Osteocyte (in vitro differentiated cells): ENCODE results near the gene ACVR1B. TPM values are rescaled to one million over a fixed set of nuclear protein-coding genes. Genes with fewer than 3 reads are reported as not detected.

Experiments
- DNase-seq: peaks from one replicate; pipeline ENCODE4 v3.0.0; 2021; ENCODE audit warnings: mixed read lengths; ENCODE audit not compliant: unreplicated experiment; ENCODE audit errors: extremely low spot score
- H3K27ac Mint-ChIP-seq: one replicate; pipeline ENCODE4 v1.8.0; 2021; ENCODE audit warnings: mild to moderate bottlenecking, mixed read lengths; ENCODE audit not compliant: unreplicated experiment
- H3K27me3 Mint-ChIP-seq: one replicate; pipeline ENCODE4 v1.8.0; 2021; ENCODE audit warnings: mixed read lengths; ENCODE audit not compliant: unreplicated experiment
- H3K36me3 Mint-ChIP-seq: one replicate; pipeline ENCODE4 v1.8.0; 2021; ENCODE audit warnings: mixed read lengths; ENCODE audit not compliant: unreplicated experiment
- H3K4me1 Mint-ChIP-seq: one replicate; pipeline ENCODE4 v1.8.0; 2021; ENCODE audit warnings: mixed read lengths; ENCODE audit not compliant: unreplicated experiment
- H3K4me3 Mint-ChIP-seq: one replicate; pipeline ENCODE4 v1.8.0; 2021; ENCODE audit warnings: mild to moderate bottlenecking, moderate library complexity, mixed read lengths; ENCODE audit not compliant: unreplicated experiment
- H3K9me3 Mint-ChIP-seq: one replicate; pipeline ENCODE4 v1.8.0; 2021; ENCODE audit warnings: mixed read lengths; ENCODE audit not compliant: unreplicated experiment
- total RNA-seq: library from RNA; stranded (reverse); gene quantifications from 2 replicates; pipeline ENCODE4 v1.2.1, GENCODE V29; 2021
- TF ChIP-seq, protein P1 (sequence below): fragments of 200-600 bp; sonication (generic); IDR thresholded peaks from 2 replicates; pipeline ENCODE4 v1.5.0; 2021; ENCODE audit warnings: antibody characterized with exemption, mild to moderate bottlenecking, moderate library complexity

The ACVR1B gene
- total RNA-seq, 1 donor from 2014 or later = 15.8 TPM

DNA sequence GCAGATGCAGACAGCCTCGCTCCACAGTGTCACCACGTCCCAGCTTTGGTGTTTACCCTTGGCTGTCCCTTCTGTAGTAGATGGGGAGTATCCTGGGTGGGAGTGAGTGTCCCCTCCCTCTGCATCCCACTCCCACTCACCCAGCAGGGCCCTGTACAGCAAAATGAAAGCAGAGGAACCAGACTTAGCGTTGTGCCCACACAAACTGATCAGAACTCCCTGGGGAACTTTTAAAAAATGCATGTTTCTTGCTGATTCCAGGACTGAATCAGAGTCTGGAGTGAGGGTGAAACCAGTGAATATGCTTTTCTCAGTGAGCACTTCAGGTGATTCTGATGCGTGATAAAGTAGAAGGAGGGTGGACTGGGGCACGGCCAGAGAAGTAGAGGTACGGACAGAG, 41.3 kb upstream of the ACVR1B start:
- Mint-ChIP-seq H3K4me1 (peaks cover 12% of the 10 kb centered on the region), H3K4me3 (no peak overlapping the region), H3K27me3 (no peaks in the 10 kb centered on the region), H3K9me3 (no peaks in the 10 kb centered on the region), H3K36me3 (no peaks in the 10 kb centered on the region), H3K27ac (no peak overlapping the region)
- DNase-seq = no peak
- TF ChIP-seq, protein P1, sequence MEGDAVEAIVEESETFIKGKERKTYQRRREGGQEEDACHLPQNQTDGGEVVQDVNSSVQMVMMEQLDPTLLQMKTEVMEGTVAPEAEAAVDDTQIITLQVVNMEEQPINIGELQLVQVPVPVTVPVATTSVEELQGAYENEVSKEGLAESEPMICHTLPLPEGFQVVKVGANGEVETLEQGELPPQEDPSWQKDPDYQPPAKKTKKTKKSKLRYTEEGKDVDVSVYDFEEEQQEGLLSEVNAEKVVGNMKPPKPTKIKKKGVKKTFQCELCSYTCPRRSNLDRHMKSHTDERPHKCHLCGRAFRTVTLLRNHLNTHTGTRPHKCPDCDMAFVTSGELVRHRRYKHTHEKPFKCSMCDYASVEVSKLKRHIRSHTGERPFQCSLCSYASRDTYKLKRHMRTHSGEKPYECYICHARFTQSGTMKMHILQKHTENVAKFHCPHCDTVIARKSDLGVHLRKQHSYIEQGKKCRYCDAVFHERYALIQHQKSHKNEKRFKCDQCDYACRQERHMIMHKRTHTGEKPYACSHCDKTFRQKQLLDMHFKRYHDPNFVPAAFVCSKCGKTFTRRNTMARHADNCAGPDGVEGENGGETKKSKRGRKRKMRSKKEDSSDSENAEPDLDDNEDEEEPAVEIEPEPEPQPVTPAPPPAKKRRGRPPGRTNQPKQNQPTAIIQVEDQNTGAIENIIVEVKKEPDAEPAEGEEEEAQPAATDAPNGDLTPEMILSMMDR = no peak

GRCh38 chr12:51910691-51911090, 40.8 kb upstream of the ACVR1B start:
- TF ChIP-seq, protein P1 = no peak
- Mint-ChIP-seq H3K4me3 (no peak overlapping the region), H3K27ac (no peak overlapping the region), H3K9me3 (no peaks in the 10 kb centered on the region), H3K4me1 (peaks cover 12% of the 10 kb centered on the region), H3K36me3 (no peaks in the 10 kb centered on the region), H3K27me3 (no peaks in the 10 kb centered on the region)
- DNase-seq = no peak

- no peaks in the 10 kb centered on the region for H3K36me3 Mint-ChIP-seq
These were observed 40.2 kb upstream of the ACVR1B start for GRCh38 chr12:51911307-51911706.

DNA sequence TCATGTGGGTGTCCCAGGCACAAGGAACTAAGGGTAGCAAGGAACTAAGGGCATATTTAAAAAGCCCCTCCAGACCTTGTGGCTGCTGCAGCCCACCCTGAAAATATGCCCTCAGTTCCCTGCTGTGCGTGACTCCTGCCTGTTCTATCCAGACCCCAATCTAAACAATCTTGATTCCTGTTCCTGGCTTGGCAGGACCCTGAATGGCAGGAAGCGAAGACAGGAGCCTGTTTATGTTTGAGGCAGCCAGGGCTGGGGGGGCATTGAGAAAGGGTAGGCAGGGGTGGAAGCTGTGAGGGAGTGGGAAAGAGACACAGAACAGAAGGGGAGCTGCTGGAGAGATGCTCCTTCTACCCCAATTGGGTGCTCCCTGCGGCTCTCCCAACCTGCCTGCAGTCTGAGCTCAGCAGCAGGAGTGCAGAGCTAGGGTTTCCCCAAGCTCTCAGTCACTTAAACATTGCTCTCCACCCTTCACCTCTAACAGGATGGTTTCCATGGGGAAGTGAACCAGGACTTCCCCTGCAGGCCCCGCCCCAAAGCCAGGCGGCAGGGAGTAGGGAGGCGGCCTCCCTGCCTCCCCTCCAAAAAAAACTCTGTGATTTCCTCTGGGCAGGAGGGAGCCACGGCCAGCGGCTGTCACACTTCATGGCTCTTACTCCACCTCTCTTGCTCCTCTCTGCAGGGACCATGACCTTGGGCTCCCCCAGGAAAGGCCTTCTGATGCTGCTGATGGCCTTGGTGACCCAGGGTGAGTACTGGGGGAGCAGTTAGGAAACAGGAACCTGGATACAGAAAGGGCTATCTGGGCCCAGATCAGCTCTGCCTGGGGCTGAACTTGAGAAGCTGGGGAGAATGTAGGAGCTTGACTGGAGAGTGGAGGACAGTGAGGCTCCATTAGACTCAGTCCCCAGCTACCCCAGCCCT, 39.4 kb upstream of the ACVR1B start:
- peaks cover 12% of the 10 kb centered on the region for H3K4me1 Mint-ChIP-seq
- no peak overlapping the region for H3K27ac Mint-ChIP-seq
- TF ChIP-seq, protein P1 = no peak
- H3K9me3 Mint-ChIP-seq = no peaks in the 10 kb centered on the region
- no peak overlapping the region for H3K4me3 Mint-ChIP-seq
- no peaks in the 10 kb centered on the region for H3K36me3 Mint-ChIP-seq
- no peaks in the 10 kb centered on the region for H3K27me3 Mint-ChIP-seq
- DNase-seq = no peak

More at GRCh38 chr12:51911307-51911706, 40.2 kb upstream of the ACVR1B start:
- peaks cover 12% of the 10 kb centered on the region for H3K4me1 Mint-ChIP-seq
- H3K27me3 Mint-ChIP-seq = no peaks in the 10 kb centered on the region
- no peak overlapping the region for H3K4me3 Mint-ChIP-seq
- H3K27ac Mint-ChIP-seq = no peak overlapping the region
- TF ChIP-seq, protein P1 = no peak
- H3K9me3 Mint-ChIP-seq = no peaks in the 10 kb centered on the region
- DNase-seq = no peak
